GM12878 (cell line): ENCODE measurements around the gene TRPC4.

Experiments
- CEBPB ChIP-seq, 2 experiments: fragments of 150-350 bp in 1 of 2; IDR thresholded peaks; 2 replicates each; pipeline ENCODE4 v1.6.1; 2012 to 2014; ENCODE audit warnings: low read depth in 2 of 2, low read length in 2 of 2, borderline replicate concordance in 1 of 2, inconsistent platforms in 1 of 2
- CHD2 ChIP-seq: IDR thresholded peaks from 2 replicates; pipeline ENCODE4 v1.6.1; 2011; ENCODE audit warnings: low read depth, low read length, improper control_type of control experiment, borderline replicate concordance
- CTCF ChIP-seq, 3 experiments: IDR thresholded peaks in 2 of 3; conservative IDR thresholded peaks in 1 of 3; 2 replicates each; pipeline ENCODE4 v1.5.1; 2011; ENCODE audit warnings: low read depth in 3 of 3, low read length in 3 of 3, mild to moderate bottlenecking in 3 of 3, control low read depth in 2 of 3, moderate library complexity in 2 of 3, inconsistent platforms in 1 of 3, mixed read lengths in 1 of 3; ENCODE audit not compliant: control insufficient read depth in 2 of 3, insufficient read depth in 1 of 3; ENCODE audit errors: extremely low read depth in 1 of 3
- EGR1 ChIP-seq, 2 experiments: IDR thresholded peaks; 1 replicate in 1 of 2; 2 replicates in 1 of 2; pipeline ENCODE4 v1.6.1; 2011 to 2012; ENCODE audit warnings: low read depth in 2 of 2, low read length in 2 of 2, borderline replicate concordance in 1 of 2, mild to moderate bottlenecking in 1 of 2, moderate library complexity in 1 of 2
- ELK1 ChIP-seq: IDR thresholded peaks from 2 replicates; pipeline ENCODE4 v1.6.1; 2012; ENCODE audit warnings: low read depth, low read length, improper control_type of control experiment
- GABPA ChIP-seq: IDR thresholded peaks from 2 replicates; pipeline ENCODE4 v1.6.1; 2014; ENCODE audit warnings: antibody characterized with exemption, low read depth, mild to moderate bottlenecking, inconsistent platforms
- NFYB ChIP-seq: IDR thresholded peaks from 2 replicates; pipeline ENCODE4 v1.6.1; 2011; ENCODE audit warnings: low read depth, mild to moderate bottlenecking, low read length, improper control_type of control experiment, moderate library complexity; ENCODE audit not compliant: insufficient read depth
- NRF1 ChIP-seq: conservative IDR thresholded peaks from 2 replicates; pipeline ENCODE4 v1.6.1; 2011; ENCODE audit warnings: mild to moderate bottlenecking, low read depth, low read length, improper control_type of control experiment
- POLR2A ChIP-seq: IDR thresholded peaks from 2 replicates; pipeline ENCODE4 v1.6.1; 2011; ENCODE audit warnings: low read depth, mild to moderate bottlenecking, low read length
- POLR2AphosphoS5 ChIP-seq: IDR thresholded peaks from 2 replicates; pipeline ENCODE4 v1.6.1; 2011; ENCODE audit warnings: mild to moderate bottlenecking, low read length, inconsistent platforms
- SMC3 ChIP-seq: IDR thresholded peaks from 2 replicates; pipeline ENCODE4 v1.6.1; 2011; ENCODE audit warnings: low read length, improper control_type of control experiment, borderline replicate concordance
- ZNF384 ChIP-seq: IDR thresholded peaks from 2 replicates; pipeline ENCODE4 v1.6.1; 2012; ENCODE audit warnings: low read depth, mild to moderate bottlenecking, low read length, improper control_type of control experiment, borderline replicate concordance

- TF ChIP-seq CHD2 (no peak), POLR2A (no peak), POLR2AphosphoS5 (no peak), EGR1 (IDR thresholded peaks at IDR 0.05; ENCODE audit: borderline replicate concordance in 1 of 2, low read depth in 2 of 2, low read length in 2 of 2) (no peak), SMC3 (no peak), ELK1 (no peak), ZNF384 (no peak), CTCF (IDR thresholded peaks at IDR 0.05 in 2 of 3, conservative IDR thresholded peaks at IDR 0.05 in 1 of 3; ENCODE audit: control insufficient read depth in 2 of 3, extremely low read depth in 1 of 3, insufficient read depth in 1 of 3, low read depth in 3 of 3, low read length in 3 of 3) (no peak), GABPA (no peak), NRF1 (no peak), NFYB (no peak), CEBPB (IDR thresholded peaks at IDR 0.05; ENCODE audit: borderline replicate concordance in 1 of 2, low read depth in 2 of 2, low read length in 2 of 2) (no peak)
These were observed 1.5 kb upstream of the TRPC4 start for GRCh38 chr13:37870895-37871550.
